Stimulated activated CD4-positive, alpha-beta T cell treated with anti-CD3 and anti-CD28 coated beads, Interleukin-12 subunit alpha, Interleukin-12 subunit beta, amount 100 ng/mL, for 24 hours (primary cell): ENCODE data around the gene GRAP2.
"Not testable (repeated sequence)": the region's sequence is repeated elsewhere in the genome, so short reads cannot be mapped to it uniquely, and the experiment has no call there.

ENCODE experiments used
- DNase-seq, 2 experiments: peaks; one replicate each; pipeline ENCODE4 v3.0.0-alpha.2; 2020; ENCODE audit warnings: low read depth in 2 of 2

GRAP2 gene

DNA sequence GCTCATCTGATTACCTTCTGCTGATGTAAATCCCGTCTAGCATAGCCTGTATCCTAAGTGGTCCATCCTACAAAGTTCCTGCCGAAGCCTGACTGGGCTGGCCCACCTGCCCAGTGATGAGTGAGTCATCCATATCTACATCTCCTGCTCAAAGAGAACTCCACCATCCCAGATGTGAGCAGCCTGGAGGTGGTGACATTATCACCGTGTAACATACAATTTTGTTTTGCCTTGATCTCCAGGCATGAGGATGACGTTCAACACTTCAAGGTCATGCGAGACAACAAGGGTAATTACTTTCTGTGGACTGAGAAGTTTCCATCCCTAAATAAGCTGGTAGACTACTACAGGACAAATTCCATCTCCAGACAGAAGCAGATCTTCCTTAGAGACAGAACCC is 64.9 kb downstream of the GRAP2 start:
- DNase-seq = no peak

DNA sequence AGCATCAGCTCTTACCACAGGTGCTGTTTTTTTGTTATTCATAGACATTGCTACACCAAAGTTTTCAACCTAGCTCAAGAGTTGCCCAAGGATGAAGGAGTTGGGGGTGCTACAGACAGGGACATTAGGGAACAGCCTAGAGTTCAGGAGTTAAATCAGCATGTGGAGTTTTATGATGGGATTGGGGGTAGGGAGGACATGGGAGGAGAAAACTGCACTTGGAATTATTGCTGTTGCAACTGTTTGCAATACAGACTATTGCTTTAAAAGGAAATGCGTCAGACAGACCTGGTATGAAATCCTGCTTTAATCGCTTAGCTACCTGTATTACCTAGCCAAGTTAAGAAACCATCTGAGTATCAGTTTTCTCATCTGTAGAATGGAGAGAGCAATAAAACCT is 65.6 kb downstream of the GRAP2 start:
- DNase-seq = no peak

DNA sequence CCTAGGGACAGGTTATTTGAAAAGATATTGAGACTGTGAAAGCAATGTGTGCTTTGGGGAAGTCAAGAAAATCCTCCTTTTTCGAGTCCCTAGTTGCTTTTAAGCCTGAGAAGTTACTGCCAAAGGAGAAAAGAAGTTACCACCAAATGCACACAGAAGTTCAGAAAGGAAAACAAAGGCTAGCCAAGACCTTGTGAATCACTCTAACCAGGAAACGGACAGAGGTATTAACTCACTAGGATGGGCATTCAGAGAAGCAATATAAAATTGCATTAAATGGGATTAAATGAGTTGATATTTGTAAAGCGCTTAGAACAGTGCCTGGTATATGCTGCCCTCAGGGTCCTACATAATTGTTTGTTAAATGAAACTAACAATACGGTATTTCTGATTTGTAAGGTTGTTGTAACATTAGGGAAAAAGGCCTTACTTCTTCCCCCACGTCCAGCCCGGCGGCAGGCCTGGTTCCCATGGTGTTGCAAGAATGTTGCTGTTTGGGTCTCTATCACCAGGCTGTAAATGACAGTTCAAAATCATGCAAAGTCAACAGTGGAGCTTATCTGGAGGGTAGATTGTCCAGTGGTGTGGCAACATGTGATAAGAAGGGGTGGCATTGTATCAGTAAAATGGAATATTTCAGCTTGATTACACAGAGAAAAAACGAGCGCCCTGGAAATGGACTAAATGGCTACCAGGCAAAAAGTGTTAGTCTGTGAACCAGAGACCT is 66.4 kb downstream of the GRAP2 start:
- no peak for DNase-seq

DNA sequence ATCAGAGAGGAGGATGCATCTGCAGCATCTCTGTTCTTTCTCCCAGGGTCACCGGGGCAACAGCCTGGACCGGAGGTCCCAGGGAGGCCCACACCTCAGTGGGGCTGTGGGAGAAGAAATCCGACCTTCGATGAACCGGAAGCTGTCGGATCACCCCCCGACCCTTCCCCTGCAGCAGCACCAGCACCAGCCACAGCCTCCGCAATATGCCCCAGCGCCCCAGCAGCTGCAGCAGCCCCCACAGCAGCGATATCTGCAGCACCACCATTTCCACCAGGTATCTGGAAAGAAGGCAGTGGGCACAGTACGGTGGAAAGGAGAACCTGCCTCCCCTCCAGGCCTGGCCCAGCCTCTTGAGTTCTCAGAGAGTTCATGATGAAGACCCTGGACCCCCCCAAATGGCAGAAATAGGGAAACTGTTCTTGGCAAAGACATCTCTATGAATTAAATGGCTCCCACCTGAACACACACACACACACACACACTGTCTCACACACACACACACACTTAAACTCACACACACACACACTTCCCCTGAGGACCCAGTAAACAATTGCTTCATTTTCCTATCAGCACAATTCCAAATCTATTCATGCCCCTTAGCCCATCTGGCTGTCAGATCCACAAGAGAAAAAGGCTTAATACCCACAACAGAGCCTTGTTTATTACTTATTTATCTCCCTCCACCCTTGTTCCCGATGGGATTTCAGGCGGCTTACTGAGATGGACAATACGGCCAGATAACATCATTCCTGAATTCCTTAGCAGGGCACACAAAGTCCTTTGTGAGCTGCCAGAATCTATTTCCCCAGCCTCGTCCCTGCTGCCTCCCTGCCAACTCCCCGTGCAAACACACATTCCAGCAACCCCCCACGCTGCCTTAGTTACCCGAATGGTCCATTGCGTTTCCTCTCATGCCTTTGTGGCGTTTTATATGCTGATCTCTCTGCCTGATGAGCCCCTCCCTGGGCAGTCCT is 67.4 kb downstream of the GRAP2 start:
- no peak for DNase-seq

DNA sequence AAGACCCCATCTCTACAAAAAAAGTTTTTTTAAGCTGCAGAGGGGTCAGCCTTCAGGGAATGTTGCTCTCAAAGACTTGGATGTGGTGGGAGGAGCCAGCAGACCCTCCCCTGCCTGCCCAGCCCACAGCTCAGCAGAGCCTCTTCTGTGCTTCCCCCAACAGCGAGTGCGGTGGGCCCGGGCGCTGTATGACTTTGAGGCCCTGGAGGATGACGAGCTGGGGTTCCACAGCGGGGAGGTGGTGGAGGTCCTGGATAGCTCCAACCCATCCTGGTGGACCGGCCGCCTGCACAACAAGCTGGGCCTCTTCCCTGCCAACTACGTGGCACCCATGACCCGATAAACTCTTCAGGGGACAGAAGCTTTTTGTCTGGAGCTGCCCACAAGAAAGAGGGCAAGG is 69.9 kb downstream of the GRAP2 start:
- DNase-seq = no peak

DNA sequence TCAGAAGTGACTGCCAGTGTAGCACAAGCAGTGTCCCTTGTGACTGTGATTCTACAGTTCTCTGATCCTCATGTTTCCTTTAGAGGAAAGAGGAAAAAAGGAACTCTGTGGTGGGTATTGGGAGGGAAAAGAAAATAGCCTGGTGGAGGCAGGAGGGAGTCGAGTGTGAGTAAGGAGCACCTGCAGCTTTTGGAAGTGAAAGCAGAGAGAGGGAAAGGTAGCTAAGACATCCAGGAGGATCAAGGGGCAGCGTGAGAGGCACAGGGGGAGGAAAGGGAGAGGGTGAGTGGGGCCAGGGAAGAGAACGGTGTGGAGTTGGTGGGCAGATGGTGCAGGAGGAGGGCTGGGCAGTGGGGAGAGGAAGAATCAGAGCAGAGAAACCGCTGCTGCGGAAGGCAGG is 71.8 kb downstream of the GRAP2 start:
- no peak for DNase-seq

DNA sequence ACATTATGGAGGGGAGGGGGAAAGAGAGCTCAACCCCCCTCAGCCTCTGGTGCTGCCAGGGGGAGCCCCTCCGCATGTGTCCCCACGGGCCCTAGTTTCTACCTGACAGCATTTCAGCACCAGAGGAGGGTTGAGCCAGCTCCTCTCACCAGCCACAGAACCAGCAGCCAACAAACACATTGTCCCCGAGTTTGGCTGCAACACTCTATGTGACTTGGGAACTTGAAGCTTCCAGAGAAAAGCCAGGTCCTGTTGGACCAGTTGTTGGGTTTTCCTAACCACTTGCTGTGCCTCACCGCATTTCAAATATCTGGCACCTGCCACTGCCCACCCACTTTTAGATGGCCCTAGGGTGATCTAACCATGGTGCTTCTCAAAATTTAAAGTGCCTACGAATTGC is 72.8 kb downstream of the GRAP2 start:
- DNase-seq = no peak

DNA sequence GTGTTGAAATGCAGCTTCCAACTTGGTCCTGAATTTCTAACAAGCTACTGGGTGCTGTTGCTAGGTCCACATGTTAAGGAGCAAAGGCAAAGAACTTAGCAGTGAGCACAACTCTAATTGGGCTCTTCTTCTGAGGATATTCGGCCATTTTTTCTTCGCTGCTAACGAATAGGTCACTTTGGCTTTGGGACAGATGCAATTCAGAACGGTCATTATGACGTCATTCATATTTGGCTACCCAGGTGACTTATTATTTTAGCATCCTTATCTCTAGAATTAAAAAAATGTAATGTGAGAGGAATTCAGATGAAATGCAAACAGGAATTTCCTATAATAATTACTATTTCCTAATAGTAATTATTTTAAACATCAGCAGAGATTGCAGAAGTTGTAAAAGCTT is 73.2 kb downstream of the GRAP2 start:
- DNase-seq = no peak

DNA sequence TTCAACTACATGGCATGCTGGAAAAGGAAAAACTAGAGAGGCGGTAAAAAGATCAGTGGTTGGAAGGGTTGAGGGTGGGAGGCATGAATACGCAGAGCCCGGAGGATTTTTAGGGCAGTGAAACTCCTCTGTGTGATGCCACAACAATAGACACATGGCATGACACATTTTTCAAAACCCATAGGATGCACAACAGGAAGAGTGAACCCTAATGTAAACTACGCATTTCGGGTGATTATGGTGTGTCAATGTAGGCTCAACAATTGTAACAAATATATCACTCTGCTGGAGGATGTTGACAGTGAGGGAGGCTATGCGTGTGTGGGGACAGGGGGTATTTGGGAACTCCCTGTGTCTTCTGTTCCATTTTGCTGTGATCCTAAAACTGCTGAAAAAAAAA is 78.2 kb downstream of the GRAP2 start:
- DNase-seq = no peak

DNA sequence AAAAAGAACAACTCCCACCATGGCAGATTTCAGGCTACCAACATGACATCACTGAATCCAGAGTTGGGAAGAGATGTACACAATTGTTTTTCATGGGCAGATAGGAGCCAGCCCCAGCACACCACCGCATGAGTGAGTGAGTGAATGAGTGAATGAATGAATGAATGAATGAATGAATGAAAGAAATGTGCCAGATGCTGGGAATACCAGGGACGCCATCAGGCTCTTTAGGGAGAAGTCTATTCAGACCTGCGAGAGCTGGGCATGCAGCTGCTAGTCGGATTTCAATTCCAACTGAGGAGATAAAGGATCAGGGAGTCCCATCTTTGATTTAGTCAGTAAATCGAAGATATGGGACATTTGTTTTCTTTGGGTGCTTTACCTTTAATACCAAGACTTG is 78.6 kb downstream of the GRAP2 start:
- no peak for DNase-seq

DNA sequence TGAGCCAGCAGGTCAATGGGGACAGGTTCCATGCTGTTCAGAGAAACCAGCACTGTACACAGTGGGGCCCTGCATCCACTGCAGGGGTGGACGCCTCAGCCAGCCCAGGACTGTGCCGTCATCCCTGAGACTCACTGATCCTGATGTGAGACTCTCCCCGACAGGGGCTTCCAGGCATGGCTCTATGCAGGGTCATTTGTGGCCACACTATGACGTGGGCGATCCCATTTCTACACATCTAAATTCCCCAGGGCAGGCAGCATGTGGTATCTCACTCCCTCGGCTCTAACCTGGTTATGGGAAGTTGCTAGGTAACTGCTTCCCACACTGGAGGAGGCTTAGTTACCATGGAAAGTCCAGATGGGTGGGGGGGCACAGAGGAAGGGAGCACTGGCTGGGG is 79.7 kb downstream of the GRAP2 start:
- DNase-seq = no peak

DNA sequence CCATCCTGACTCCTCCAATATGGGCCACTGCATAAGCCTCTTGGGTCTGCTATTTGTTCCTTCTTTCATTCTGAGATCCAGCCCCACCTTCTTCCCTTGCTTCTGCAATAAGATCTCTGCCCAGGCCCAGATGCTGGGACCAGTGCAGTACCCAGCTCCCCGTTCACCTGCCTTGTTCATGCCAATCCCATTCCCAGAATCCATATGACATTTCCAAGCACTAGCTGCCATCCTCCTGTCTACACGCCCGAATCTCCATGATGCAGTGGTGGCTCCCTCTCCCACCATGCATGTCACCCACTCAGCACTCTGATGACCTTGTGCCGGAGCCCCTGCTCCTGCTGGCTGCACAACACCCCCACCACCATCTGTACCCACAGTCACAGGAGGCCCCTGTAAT is 82.5 kb downstream of the GRAP2 start:
- no peak for DNase-seq

DNA sequence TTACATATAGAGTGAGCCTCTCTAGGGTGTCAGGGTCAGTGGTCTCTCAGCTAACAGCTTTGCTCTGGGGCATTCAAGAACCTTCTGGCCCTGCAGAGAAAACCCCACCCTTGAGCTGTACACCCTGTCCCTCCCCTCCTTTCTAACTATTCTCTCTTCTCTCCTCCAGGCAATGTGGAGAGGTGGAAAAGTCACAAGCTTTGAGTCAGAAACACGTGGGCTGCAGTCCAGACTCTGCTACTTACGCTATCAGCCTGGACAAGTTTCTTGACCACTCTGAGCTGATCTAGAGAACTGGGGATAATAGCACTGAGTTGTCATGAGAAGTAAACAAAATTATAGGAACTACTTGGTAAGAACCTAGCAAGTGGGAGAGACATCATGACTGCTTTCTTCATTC is 83.1 kb downstream of the GRAP2 start:
- DNase-seq = no peak

DNA sequence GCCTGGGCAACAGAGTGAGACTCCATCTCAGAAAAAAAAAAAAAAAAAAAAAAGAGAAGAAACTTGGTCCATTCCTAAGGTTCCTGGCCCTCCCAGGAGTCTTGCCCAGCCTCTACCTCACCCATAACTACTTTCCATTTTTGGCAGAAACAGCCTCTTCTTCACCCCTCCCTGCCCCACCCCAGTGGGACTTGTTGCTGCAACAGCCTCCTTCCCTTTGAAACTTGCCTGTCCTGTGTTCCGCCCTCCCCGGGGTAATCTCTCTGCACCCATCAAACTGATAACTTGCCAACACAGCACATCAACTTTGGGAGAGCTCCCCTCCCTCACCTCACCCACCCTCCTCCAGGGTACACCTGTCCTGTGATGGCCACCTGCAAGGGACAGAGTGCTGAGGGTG is 83.9 kb downstream of the GRAP2 start:
- DNase-seq = no peak

DNA sequence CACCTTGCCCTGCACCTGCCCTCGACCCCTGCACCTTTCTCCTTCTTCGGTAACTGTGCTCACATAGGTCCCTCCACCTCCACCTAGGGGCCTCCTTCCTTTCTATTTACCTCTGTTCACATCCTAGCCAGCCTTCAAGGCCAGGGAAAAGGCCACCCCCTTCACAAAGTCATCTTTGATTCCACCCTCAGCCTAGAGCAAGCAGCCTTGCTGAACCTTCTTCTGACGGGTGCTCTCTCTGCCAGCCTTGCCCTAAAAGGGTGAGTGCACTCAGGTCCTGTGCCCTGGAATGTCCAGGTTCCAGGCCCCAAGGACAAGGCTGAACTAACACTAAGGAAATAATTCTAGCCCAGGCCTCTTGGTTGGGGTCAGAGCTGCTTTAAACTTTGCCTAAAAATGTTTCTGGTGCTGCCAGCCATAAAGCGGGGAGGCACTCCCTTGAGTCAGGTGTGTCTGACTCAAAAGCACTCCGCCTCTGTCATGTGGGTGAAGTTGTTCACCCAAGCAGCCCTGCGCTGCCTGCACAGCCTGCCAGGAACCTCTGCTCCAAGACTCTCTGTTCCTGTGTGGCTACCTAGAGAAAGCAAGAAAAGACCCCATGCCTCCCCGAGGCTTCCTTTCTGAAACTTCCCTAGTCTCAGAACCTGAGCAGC is 84.6 kb downstream of the GRAP2 start:
- no peak for DNase-seq

DNA sequence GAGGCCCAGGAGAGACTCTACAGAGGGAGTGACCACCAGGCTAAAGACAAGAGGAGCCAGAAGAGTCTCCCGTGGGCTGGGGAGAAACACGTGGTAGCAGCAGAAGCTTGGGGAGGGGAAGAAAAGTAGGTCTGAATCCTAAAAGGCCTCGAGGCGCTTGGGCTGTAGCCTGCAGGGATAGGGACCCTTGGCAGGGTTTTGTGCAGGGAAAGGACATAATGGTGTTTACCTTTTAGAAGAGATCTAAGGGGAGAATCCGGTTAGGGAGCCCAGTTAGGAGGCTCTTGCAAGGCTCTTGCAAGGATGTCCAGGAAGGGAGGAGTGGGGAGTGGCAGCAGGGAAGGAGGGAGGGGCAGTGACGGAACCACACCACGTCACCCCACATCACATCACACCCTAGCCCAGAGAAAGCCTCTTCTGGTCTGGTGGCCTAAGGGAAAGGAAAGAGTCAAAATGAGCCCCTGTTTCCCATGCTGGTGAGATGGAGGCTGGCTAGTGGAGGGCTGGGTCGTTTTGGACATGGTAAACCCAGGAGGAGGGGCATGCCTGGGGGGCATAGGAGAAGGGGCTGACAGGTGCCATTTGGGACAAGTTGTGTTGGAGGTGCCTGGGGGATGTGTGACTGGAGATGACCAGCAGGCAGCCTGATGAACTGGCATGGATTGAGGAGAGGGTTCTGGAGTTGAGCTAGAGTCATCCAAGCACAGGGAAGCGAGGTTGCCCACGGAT is 87.7 kb downstream of the GRAP2 start:
- no peak for DNase-seq

DNA sequence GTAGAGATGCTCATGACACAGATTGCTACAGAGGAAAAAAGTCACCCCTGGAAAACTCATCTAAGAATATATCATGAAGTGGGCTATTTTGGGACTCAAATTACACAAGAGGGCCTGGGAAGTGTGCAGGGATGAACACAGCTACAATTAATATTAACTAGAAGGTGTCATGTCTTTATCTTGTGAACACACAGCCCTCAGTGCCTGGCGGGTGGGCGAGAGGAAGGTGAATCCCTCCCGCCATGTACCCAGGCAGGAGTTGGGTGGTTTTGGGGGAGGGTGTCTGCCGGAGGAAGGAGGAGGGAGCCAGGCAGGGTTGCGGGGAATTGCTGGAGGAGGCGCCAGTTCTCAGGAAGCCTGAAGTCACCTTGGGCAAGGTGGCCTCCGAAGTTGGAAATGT is 88.7 kb downstream of the GRAP2 start:
- DNase-seq = no peak

DNA sequence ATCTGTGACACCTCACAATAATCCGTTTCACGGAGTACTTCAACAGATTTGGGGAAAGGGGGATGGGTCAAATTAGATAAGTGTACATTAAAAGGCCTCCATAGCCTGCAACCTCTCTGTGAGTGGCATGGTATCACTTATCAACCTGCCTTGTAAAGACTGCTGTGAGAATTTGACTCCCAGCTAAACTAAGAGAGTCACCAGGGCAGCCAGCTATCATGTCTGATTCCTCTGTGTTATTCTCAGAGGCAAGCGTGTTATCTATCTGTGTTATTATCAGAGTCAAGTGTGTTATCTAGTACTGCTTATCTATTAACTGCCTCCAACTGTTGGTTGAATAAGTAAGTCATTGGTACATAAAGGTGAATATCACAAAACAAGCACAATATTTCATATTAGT is 89.8 kb downstream of the GRAP2 start:
- no peak for DNase-seq

DNA sequence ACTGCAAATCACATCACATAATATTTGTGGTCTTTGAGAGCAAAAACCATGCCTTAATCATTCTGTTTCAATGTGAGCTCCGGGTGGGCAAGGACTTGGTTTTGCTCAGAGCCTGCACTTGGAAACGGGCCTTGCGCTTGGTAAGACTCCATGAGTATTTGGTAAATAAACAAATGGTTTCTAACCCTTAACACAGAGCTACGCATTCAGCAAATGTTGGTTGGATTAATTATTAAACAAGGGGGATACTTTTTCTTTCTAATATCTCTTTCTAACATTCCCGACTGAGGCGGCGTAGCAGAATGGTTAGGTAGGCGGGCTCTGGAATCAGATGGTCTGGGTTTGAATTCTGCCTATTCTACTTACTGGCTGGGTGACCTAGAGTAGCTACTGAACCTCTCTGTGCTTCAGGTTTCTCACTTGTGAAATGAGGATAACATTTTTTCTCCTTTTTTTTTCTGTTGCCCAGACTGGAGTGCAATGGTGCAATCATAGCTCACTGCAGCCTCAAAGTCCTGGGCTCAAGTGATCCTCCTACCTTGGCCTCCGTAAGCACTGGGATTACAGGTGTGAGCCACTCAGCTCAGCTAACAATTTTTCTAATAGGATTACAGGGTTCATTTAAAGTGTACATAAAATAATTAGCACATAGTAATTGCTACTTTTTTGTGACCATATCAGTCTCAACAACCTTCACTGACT is 90.4 kb downstream of the GRAP2 start:
- DNase-seq = no peak

DNA sequence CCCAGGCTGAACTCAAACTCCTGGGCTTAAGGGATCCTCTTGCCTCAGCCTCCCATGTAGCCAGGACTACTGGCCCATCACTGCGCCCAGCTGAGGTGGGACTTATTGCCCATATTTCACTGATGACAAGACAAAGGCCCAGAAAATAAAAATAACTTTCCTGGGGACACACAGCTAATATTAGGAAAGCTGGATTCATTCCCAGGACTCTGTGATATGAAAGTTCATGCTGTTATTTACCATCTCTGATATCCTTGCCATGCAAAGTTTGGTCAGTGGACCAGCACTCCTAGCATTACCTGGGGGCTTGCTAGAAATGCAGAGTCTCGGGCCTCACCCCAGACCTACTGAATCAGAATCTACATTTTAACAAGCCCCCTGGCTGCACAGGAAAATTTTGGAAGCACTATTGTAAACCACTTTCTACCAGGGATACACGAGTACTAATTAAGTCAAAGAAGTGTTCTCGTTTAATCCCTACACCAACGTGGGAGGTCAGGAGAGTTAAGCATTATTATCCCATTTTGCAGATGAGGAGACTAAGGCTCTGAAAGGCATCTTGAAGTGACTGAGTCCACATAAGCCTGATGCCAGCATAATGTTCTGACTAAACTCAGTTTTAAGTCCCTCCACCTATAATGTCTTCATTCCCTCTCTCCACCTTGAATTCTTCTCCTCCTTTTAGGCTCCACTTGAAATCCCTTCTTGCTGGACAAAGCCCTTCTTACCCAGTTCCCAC is 91.4 kb downstream of the GRAP2 start:
- DNase-seq = no peak

DNA sequence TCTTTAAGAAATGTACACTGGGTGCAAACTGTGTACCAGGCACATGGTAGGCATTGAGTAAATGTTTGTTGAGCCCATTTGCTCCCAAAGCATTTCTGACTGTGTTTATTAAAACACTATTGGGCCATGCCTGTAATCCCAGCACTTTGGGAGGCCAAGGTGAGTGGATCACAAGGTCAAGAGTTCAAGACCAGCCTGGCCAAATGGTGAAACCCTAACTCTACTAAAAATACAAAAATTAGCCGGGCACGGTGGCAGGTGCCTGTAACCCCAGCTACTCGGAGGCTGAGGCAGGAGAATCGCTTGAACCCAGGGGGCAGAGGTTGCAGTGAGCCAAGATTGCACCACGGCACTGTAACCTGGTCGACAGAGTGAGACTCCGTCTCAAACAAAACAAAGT is 92.0 kb downstream of the GRAP2 start:
- not testable (repeated sequence) for DNase-seq
